Spleen (tissue), 11 donors: ENCODE measurements around the gene NIPAL4. TPM values are rescaled to one million over a fixed set of nuclear protein-coding genes. Genes with fewer than 3 reads are reported as not detected.

Experiments used
- DNase-seq: peaks from one replicate; pipeline ENCODE4 v3.0.0-alpha.2; 2020
- H3K27ac ChIP-seq, 8 donors: fragments of 200-600 bp; sonication (generic) in 7 of 8; 1 replicate in 4 of 8; 2 replicates in 4 of 8; pipeline versions ENCODE4 v1.5.0 to v1.8.0; 2016 to 2021; ENCODE audit warnings: inconsistent platforms in 4 of 8, mild to moderate bottlenecking in 4 of 8, moderate library complexity in 1 of 8
- H3K27me3 ChIP-seq, 7 donors: fragments of 200-600 bp; sonication (generic) in 6 of 7; replicated peaks in 1 of 7; 1 replicate in 4 of 7; 2 replicates in 3 of 7; pipeline versions ENCODE4 v1.5.0 to v1.8.0; 2016 to 2021; ENCODE audit warnings: inconsistent platforms in 3 of 7, mild to moderate bottlenecking in 1 of 7
- H3K36me3 ChIP-seq, 6 donors: fragments of 200-600 bp; sonication (generic) in 5 of 6; 1 replicate in 4 of 6; 2 replicates in 2 of 6; pipeline versions ENCODE4 v1.5.0 to v1.8.0; 2016 to 2021; ENCODE audit warnings: inconsistent platforms in 2 of 6
- H3K4me1 ChIP-seq, 6 donors: fragments of 200-600 bp; sonication (generic) in 5 of 6; 1 replicate in 3 of 6; 2 replicates in 3 of 6; pipeline versions ENCODE4 v1.5.0 to v1.8.0; 2016 to 2021; ENCODE audit warnings: inconsistent platforms in 3 of 6
- H3K4me3 ChIP-seq, 8 donors: fragments of 200-600 bp; sonication (generic) in 7 of 8; 1 replicate in 4 of 8; 2 replicates in 4 of 8; pipeline versions ENCODE4 v1.5.0 to v1.8.0; 2016 to 2021; ENCODE audit warnings: inconsistent platforms in 4 of 8, mild to moderate bottlenecking in 4 of 8, moderate library complexity in 2 of 8
- H3K9me3 ChIP-seq, 8 donors: fragments of 200-600 bp; sonication (generic) in 7 of 8; 1 replicate in 4 of 8; 2 replicates in 4 of 8; pipeline versions ENCODE4 v1.5.0 to v1.8.0; 2016 to 2021; ENCODE audit warnings: inconsistent platforms in 4 of 8
- POLR2A ChIP-seq, 3 donors: fragments of 450-650 bp; IDR thresholded peaks; one replicate each; pipeline ENCODE4 v1.5.1; 2017; ENCODE audit warnings: antibody characterized with exemption in 3 of 3, mild to moderate bottlenecking in 1 of 3
- POLR2AphosphoS5 ChIP-seq, 3 donors: sonication (generic); formaldehyde crosslinking; IDR thresholded peaks; one replicate each; pipeline ENCODE4 v1.5.1; 2017; ENCODE audit warnings: antibody characterized with exemption in 3 of 3
- WGBS, 5 donors: extraction: QIAGEN DNeasy Blood & Tissue Kit in 3 of 5; methylation state at CpG; one replicate each; pipeline versions ENCODE4 v1.1.5 to v1.1.7; 2013 to 2018; 5-methylcytosine and 5-hydroxymethylcytosine counted together
- intact Hi-C: fragments of 100-400 bp; cut with DNase I; formaldehyde crosslinking; loops from one replicate; pipeline ENCODE4 v1.15.0; 2023; ENCODE audit warnings: low total_unique reads
- polyA plus RNA-seq, 3 donors: library from polyadenylated mRNA; stranded (reverse); fragments of 200-250 nt; gene quantifications; one replicate each; pipeline ENCODE4 v1.2.1, GENCODE V29; 2013
- total RNA-seq, 7 donors: library from RNA; depleted of rRNA in 3 of 7; stranded (reverse); fragments of >200 nt in 3 of 7; fragmentation: NEBNext Ultra II Directional in 4 of 7; extraction: Animal tissue kit (Norgen Biotek cat#: 25700) in 4 of 7; gene quantifications; one replicate each; pipeline versions ENCODE4 v1.1.0 to v1.2.1, GENCODE V29; 2016 to 2021
- TF ChIP-seq, protein P1 (sequence below), 11 experiments: fragments of 200-600 bp in 7 of 11; fragments of 450-650 bp in 4 of 11; sonication (generic) in 4 of 11; IDR thresholded peaks in 8 of 11; conservative IDR thresholded peaks in 3 of 11; 1 replicate in 7 of 11; 2 replicates in 4 of 11; pipeline versions ENCODE4 v1.4.0 to v1.8.0; 2016 to 2021; ENCODE audit warnings: antibody characterized with exemption in 11 of 11, inconsistent platforms in 4 of 11, mild to moderate bottlenecking in 1 of 11
- donor health status: healthy with polysubstance abuse.
- donor health status: DM: no; HTN: no; CAD: no; lungs with moderate emphysema.
- donor health status: DM: no; HTN: no; CAD: no.
- donor health status: Bipolar disorder and iron deficiency.
- donor health status: healthy.
- donor health status: DM: no; HTN: no; CAD: no.
- donor health status: DM: yes; HTN: yes; CAD: no.

The NIPAL4 gene
- total and polyA plus RNA-seq, 10 donors, result 0.19 to 0.73 (median 0.44) TPM; not detected in 1

- H3K4me1 ChIP-seq, result no peaks in the 10 kb centered on the region
- 81 to 96% (median 90%) methylated on average over 9 of the region's 9 CpGs for WGBS, 5 donors
- no peaks in the 10 kb centered on the region for H3K36me3 ChIP-seq
- no peak overlapping the region for H3K27ac ChIP-seq
- H3K27me3 ChIP-seq, result no peaks in the 10 kb centered on the region
- no peaks in the 10 kb centered on the region for H3K9me3 ChIP-seq
- no peak overlapping the region for H3K4me3 ChIP-seq
- no peak for DNase-seq
- intact Hi-C loops, result no loop called here
- TF ChIP-seq POLR2AphosphoS5 (IDR thresholded peaks at IDR 0.05) (no peak), POLR2A (IDR thresholded peaks at IDR 0.05) (no peak)
- TF ChIP-seq, protein P1, sequence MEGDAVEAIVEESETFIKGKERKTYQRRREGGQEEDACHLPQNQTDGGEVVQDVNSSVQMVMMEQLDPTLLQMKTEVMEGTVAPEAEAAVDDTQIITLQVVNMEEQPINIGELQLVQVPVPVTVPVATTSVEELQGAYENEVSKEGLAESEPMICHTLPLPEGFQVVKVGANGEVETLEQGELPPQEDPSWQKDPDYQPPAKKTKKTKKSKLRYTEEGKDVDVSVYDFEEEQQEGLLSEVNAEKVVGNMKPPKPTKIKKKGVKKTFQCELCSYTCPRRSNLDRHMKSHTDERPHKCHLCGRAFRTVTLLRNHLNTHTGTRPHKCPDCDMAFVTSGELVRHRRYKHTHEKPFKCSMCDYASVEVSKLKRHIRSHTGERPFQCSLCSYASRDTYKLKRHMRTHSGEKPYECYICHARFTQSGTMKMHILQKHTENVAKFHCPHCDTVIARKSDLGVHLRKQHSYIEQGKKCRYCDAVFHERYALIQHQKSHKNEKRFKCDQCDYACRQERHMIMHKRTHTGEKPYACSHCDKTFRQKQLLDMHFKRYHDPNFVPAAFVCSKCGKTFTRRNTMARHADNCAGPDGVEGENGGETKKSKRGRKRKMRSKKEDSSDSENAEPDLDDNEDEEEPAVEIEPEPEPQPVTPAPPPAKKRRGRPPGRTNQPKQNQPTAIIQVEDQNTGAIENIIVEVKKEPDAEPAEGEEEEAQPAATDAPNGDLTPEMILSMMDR (IDR thresholded peaks at IDR 0.05 in 8 of 11, conservative IDR thresholded peaks at IDR 0.05 in 3 of 11), result no peak
Observed at GRCh38 chr5:157446412-157446935, 13.5 kb upstream of the NIPAL4 start.

DNA sequence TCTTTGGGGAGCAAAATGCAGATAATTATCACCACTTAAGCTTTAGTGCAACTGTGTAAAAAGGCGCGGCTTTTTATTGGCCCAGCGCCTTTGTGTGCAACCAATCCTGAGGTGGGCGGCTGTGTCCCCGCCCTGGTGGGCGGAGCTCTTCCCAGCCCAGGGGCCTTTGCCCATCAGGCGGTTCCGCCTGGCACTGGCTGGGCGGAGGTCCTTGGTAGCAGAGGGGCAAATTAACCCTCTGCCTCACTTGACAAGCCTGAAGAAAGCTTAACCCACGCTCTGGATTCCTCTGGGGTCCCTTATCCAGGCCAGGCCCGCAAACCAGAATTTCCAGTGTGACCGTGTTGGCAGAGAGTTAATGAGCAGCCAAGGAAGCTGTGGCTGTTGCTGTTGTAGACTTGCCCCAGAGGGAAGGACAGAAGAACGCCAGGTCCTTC is 12.8 kb upstream of the NIPAL4 start:
- WGBS, 5 donors, result 87 to 100% (median 93%) methylated on average over 4 to 13 of the region's 13 CpGs
- no peaks in the 10 kb centered on the region for H3K4me1 ChIP-seq
- H3K27me3 ChIP-seq, result no peaks in the 10 kb centered on the region
- no peaks in the 10 kb centered on the region for H3K9me3 ChIP-seq
- no peak overlapping the region for H3K27ac ChIP-seq
- DNase-seq, result no peak
- no peak for TF ChIP-seq POLR2AphosphoS5 (IDR thresholded peaks at IDR 0.05)
- TF ChIP-seq POLR2A (IDR thresholded peaks at IDR 0.05), result no peak
- TF ChIP-seq, protein P1 (IDR thresholded peaks at IDR 0.05 in 8 of 11, conservative IDR thresholded peaks at IDR 0.05 in 3 of 11), result no peak
- H3K36me3 ChIP-seq, result no peaks in the 10 kb centered on the region
- intact Hi-C loops, result no loop called here
- H3K4me3 ChIP-seq, result no peak overlapping the region

DNA sequence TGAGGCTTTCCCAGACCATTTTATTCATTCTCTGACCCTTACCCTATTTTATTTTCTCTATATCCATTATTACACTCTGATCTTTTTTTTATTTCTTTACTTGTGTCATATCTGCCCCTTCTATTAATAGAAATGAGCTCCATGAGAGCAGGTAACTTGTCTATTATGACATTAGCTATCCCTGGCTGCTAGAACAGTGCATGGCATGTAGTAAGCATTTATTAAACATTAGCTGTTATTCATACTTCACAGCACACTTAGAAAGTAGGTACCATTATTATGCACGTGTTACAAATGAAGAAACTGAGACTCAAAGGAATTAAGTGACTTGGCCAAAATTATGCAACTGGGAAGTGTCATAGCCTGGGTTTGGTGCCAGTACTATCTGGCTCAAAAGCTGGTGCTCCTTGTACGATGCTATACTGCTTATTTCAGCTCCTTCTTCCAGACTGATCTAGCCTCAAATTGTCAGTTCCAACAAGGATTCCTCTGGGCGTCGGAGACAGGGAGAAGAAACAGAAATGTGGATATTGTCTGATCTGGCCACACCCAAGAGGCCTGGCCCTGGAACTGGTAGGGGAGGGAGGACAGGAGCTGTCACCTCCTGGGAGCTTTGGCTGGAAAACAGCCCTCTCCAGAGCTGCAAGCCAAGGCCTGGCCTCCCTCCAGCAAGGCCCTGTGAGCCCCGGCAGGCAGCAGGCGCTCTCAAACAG is 10.8 kb upstream of the NIPAL4 start:
- TF ChIP-seq POLR2A (IDR thresholded peaks at IDR 0.05) (no peak), POLR2AphosphoS5 (IDR thresholded peaks at IDR 0.05) (no peak)
- TF ChIP-seq, protein P1 (IDR thresholded peaks at IDR 0.05 in 8 of 11, conservative IDR thresholded peaks at IDR 0.05 in 3 of 11), result no peak
- H3K36me3 ChIP-seq, result no peaks in the 10 kb centered on the region
- no peaks in the 10 kb centered on the region for H3K4me1 ChIP-seq
- no peak overlapping the region for H3K4me3 ChIP-seq
- no peak for DNase-seq
- no peak overlapping the region for H3K27ac ChIP-seq
- intact Hi-C loops, result no loop called here
- H3K9me3 ChIP-seq, result no peaks in the 10 kb centered on the region
- WGBS, 5 donors, result 66 to 85% (median 82%) methylated on average over 6 of the region's 6 CpGs
- H3K27me3 ChIP-seq, result no peaks in the 10 kb centered on the region

- intact Hi-C loops, result no loop called here
- Histone ChIP-seq H3K9me3 (no peaks in the 10 kb centered on the region), H3K27me3 (no peaks in the 10 kb centered on the region), H3K36me3 (no peaks in the 10 kb centered on the region), H3K4me1 (peaks cover 0 to 3% (median 0%) of the 10 kb centered on the region in 6 donors), H3K4me3 (no peak overlapping the region), H3K27ac (no peak overlapping the region)
- 92 to 99% (median 93%) methylated on average over 3 of the region's 3 CpGs for WGBS, 5 donors
- DNase-seq, result no peak
- TF ChIP-seq POLR2AphosphoS5 (IDR thresholded peaks at IDR 0.05) (no peak), POLR2A (IDR thresholded peaks at IDR 0.05) (no peak)
- TF ChIP-seq, protein P1 (IDR thresholded peaks at IDR 0.05 in 8 of 11, conservative IDR thresholded peaks at IDR 0.05 in 3 of 11), result no peak
Observed at GRCh38 chr5:157450024-157450423, 10.0 kb upstream of the NIPAL4 start.
